ENCODE results near the gene SMAD6.

DNA sequence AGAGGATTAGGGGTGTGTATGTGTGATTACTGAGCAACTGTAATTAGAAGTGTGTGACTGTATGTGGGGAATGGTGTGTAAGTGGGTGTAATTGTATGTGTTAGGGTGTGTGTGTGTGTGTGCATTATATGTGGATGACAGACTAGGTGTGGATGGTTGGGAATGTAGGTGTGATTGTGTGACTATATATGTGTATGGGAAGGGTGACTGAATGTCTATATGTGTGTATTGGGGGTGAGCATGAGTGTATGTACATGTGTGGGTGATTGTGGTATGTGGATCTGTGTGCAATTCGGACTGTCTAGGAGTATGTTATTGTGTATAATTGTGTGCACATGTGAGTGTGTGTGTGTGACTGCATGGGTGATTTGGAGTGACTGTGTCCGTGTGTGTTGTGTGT lies 43.2 kb upstream of the SMAD6 start:
- TF ChIP-seq CTCF (IDR thresholded peaks at IDR 0.05; ENCODE audit: low read depth, low read length): no peak
- TF ChIP-seq POLR2A (IDR thresholded peaks at IDR 0.05; ENCODE audit: extremely low read depth, insufficient read length): no peak
